ENCODE measurements around the gene PRKCH.

GRCh38 chr14:61281186-61281947, 40.0 kb upstream of the PRKCH start, which contains the start of gene TMEM30B:
- no peak for TF ChIP-seq CTCF (IDR thresholded peaks at IDR 0.05)
- TF ChIP-seq SIN3A (IDR thresholded peaks at IDR 0.05; ENCODE audit: borderline replicate concordance, insufficient read depth, low read depth, low read length): no peak
- TF ChIP-seq POLR2AphosphoS5 (IDR thresholded peaks at IDR 0.05; ENCODE audit: low read depth, low read length): no peak

Measured in Panc1 (cell line).